Femur (tissue), 1 donor: ENCODE data around the gene XRCC1.
"Not testable (repeated sequence)": the region's sequence is repeated elsewhere in the genome, so short reads cannot be mapped to it uniquely, and the experiment has no call there.

Experiments
- DNase-seq: peaks from one replicate; pipeline ENCODE4 v3.0.0-alpha.2; 2017

The XRCC1 gene

DNA sequence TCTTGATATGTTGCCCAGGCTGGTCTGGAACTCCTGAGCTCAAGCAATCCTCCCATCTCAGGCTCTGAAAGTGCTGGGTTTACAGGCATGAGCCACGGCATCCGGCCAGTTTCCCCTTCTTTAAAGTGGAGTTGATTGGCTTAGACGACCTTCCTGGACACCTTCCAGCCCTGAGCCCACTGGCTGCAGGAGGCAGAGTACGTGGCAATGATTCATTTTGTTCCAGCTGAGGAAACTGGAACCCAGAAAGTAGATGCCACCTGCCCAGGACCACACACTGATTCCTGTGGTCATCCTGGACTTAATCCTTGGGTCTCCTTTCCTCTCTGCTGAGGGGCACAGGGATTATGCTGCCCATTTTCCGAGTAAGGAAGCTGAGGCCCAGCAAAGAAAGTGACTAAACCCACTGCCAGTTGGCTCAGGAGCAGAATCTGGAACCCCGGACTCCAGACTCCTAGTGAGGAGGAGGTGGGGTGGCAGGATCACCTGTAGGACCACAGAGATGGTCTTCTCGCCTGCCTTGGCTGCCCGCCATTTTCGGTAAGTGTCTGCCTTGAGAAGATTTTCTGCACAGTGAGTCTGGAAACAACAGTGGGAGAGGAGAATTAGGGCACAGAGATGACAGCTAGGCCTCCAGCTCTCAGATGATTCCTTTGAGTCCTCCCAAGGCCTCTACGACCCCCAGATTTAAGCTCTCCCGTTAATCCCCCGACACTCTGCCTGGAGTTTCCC is 737 bp downstream of the XRCC1 start:
- no peak for DNase-seq

GRCh38 chr19:43572171-43572588 is 3.1 kb downstream of the XRCC1 start:
- DNase-seq = no peak

- DNase-seq = no peak
These were observed 5.0 kb downstream of the XRCC1 start for GRCh38 chr19:43570174-43570791.

GRCh38 chr19:43569657-43570056 is 5.7 kb downstream of the XRCC1 start:
- no peak for DNase-seq

- DNase-seq = no peak
These were observed 10.5 kb downstream of the XRCC1 start for GRCh38 chr19:43564800-43565199.

- DNase-seq = no peak
These were observed 11.4 kb downstream of the XRCC1 start for GRCh38 chr19:43563816-43564457.

GRCh38 chr19:43562698-43563241 is 12.6 kb downstream of the XRCC1 start:
- peak; percentile 84 for DNase-seq

DNA sequence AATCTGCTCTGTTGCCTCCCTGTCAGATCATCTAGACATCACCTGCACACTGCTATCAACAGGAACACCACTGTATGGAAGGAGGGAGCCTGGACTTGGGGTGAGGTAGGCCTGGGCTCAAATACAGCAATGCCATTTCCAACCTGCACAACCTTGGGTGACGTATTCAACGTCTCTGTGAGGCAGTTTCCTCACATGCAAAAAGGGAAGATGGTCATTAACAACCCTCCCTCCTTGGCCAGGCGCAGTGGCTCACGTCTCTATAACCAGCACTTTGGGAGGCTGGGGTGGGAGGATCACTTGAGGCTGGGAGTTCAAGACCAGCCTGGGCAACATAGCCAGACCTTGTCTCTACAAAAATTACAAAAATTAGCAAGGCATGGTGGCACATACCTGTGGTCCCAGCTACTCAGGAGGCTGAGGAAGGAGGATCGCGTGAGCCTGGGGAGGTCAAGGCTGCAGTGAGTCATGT is 13.1 kb downstream of the XRCC1 start:
- DNase-seq = no peak

DNA sequence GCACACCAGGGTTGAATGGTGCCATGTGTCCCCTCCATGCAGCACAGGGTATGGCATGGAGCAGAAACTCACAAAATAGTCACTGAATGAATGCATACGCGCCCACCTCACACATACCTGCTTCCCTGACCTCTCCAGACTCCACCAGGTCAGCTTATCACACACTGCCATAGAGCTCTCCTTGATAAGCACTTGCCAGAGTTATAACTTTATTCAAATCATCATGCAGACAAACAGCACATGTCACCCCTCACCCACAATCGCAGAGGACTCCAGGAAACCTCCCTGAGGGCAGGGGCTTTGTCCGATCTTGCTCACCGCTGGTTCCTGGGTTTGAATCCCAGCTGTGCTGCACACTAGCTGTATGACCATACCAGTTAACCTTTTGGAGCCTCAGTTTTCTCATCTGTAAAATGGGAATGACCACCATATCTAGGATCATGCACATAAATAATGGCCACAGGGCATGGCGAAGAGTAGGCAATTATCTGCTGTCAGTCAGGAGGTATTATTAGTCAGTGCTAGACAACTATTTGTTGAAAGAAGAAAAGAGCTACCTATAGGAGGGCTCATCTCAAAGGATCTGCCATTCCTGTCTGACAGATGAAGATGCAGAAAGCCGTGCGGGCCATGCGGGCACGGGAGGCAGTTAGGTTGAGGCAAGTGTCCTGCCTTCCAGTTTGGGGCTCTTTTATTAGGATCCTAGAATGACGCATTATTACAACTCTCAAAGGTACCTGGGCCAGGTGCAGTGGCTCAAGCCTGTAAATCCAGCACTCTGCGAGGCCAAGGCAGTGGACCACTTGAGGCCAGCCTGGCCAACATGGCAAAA is 14.0 kb downstream of the XRCC1 start:
- no peak for DNase-seq

GRCh38 chr19:43560687-43561086 is 14.6 kb downstream of the XRCC1 start:
- DNase-seq = no peak

- peak; percentile 76 for DNase-seq
These were observed 20.0 kb downstream of the XRCC1 start for GRCh38 chr19:43555185-43555770.

- no peak for DNase-seq
These were observed 20.9 kb downstream of the XRCC1 start for GRCh38 chr19:43554317-43554895.

GRCh38 chr19:43553656-43554055 is 21.7 kb downstream of the XRCC1 start:
- DNase-seq = no peak

DNA sequence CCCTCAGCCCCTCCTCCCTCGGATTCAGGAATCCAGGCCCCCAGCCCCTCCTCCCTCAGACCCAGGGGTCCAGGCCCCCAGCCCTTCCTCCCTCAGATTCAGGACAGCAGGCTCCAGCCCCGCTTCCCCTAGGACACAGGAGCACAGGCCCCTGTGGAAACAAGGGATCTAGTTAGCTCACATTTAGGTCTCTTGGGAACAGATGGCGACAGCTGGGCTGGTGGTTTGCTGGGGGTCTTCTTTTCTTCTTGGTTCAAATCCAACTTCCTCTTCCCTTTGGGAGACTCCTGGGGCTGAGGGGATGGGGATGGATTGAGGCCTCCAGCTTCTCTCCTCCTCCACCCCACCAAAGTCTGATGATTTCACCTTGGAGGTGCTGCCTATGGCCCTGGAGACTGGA is 22.7 kb downstream of the XRCC1 start:
- no peak for DNase-seq

GRCh38 chr19:43552198-43552450 is 23.2 kb downstream of the XRCC1 start:
- DNase-seq = no peak

GRCh38 chr19:43551399-43552197 is 23.7 kb downstream of the XRCC1 start:
- DNase-seq = no peak

DNA sequence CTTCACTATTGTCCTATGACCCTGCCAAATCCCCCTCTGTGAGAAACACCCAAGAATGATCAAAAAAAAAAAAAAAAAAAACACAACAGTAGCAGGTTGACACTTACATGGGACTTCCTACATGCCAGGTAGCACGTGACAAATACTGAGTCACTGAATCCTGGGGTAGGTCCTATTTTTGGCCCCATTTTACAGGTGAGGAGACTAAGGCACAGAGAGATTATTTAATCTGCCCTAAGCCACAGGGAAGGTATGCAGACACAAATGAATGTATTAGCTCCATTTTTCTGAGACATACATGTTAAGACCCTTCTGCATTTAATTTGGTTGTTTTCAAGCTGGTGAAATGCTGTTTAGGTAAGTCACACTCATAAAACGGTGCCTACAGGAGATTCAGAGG is 26.6 kb downstream of the XRCC1 start:
- no peak for DNase-seq

DNA sequence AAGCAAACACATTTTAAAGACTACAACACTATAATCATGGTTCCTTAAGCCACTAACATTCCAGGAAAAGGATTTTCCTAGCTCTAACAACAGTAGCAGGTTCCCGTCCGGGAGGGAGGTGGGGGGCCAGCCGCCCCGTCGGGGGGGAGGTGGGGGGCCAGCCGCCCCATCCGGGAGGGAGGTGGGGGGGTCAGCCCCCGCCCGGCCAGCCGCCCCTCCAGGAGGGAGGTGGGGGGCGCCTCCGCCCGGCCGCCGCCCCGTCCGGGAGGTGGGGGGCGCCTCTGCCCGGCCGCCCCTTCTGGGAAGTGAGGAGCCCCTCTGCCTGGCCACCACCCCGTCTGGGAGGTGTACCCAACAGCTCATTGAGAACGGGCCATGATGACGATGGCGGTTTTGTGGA is 27.4 kb downstream of the XRCC1 start:
- DNase-seq = not testable (repeated sequence)

DNA sequence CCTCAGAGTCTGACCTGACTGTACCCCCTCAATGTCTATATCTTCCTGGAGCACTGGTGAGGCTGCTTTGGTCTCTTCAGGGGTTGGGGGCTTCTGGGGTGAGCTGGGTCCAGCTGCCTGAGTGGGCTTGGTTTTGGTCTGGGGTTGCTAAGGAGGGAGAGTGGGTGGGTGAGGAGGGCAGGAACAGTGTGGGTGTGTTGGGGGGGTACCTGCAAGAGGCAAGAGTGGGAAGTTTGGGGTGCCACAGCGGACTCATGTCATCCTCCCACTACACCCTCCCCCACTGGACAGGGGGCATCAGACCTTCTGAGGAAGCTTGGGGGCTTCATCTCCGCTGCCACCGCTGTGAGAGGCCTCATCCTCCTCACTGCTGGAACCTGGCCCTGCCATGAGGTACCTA is 28.7 kb downstream of the XRCC1 start:
- DNase-seq = no peak

DNA sequence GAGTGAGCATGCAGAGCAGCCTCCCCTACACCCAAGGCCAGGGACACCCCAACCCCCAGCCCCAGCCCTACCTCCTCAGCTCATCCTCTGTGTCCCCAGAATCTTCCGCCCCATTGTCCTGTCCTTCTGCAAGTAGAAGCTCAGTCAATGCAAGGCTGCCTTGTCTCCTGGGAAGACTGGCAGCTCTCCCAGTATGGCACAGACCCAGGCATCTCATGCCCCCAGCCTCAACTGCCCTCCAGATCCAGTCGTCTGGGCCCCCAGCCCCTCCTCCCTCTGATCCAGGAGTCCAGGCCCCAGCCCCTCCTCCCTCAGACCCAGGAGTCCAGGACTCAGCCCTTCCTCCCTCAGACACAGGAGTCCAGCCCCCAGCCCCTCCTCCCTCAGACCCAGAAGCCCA is 29.3 kb downstream of the XRCC1 start:
- DNase-seq = no peak

DNA sequence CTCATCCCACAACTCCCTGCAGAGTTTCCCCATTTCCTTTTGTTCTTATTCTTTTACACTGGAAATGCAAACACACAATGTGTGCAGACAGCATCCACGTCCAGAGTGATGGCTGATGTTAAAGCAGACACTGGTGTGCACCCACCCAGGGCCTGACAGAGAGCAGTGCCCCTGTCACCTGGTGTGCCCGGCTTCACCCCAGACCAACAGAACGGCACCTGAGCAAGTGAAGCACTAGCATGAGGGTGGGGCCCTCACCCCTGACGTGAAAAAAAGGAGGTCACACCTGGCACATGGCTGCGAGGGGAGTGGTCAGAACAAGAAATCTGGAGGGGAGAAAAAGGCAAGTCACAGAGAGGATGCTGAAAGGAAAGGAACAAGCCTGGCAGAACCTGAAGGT is 30.1 kb downstream of the XRCC1 start:
- no peak for DNase-seq

GRCh38 chr19:43544077-43544476 is 31.2 kb downstream of the XRCC1 start:
- DNase-seq = no peak
